Midbrain (tissue), 1 donor: ENCODE measurements around the gene CPNE4.
A peak's percentile ranks its signal among the peaks of the same experiment; 100 is the strongest.

Experiments
- DNase-seq: peaks from one replicate; lab custom pipeline; 2025; lab: John Stamatoyannopoulos, UW

Gene CPNE4

GRCh38 chr3:131796558-131797198 lies 238.1 kb downstream of the CPNE4 start:
- DNase-seq, result no peak

DNA sequence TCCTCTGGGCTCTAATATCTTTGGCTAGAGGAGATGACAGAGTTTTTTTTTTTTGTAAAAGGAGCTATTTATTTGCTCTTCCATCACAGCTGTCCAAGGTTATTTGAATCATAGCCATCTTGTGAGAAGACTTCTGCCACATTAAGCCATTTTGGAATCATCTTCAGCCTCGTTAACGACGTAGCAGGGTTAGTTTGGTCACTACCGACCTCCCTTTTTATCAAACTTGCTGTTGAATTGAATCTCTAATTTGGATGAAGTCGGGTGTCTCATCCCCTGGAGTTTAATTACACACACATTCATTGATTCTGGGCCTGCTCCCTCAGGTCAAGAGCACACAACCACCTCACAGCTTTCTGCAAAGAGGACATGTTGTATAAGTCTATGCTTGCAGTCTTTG lies 238.7 kb downstream of the CPNE4 start:
- DNase-seq, result no peak

DNA sequence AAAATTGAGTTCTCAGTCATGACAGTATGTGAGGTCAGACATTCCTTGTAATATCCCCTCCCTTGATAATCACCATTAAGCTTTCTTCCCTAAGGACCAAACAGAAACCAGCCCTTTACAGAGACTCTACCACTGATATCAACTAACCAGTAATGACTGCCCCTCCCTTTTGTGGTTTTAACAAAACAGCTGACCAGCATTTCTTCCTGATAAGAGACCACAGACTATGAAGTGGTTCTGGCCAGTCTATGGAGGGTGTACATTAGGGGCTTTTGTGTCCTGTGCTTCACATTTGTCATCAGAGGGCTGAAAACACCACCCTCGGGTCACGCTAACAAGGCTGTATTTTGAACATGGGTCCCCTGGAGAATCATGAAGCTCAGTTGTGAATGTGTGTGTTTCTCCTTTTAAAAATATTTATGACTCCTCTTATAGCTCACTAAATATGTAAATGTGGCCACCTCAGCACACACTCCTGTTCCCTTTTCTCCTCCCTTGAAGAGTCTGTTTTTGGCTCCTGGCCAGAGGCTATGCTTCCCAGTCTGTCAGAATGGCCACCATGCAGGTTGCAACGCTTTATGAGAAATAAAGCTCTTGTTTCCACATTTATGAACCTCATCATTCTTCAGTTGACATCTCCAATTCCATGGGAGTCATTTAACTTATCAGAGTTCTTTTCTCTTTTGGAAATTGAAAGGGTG lies 239.3 kb downstream of the CPNE4 start:
- no peak for DNase-seq

DNA sequence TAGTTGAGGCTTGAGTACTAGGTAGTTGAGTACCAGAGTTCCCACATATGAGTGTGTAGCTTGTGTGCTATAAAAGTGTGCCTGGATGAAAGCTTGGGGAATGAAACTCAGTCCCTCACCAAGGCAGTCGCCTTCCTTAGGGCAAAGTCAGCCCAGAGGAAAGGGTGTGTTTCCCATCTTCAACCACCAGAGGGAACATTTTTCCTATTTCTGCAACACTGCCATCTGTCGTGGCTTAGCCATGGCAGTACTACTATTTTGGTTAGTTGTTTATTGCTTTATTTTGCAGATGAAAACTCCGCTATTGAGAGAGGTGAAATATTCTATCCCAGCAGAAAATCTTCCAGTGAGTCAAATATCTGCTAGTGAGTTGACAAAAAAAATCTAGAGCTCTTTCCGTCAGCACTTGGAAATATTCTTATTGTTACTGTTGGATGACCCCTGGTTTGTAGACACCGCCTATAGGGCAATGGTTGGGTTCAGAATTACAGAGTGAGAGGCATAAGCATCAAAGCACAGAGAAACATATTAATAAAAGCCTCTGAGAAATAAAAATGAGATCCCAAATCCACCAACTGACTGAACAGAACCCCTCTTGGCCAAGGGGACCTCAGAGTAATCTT lies 239.9 kb downstream of the CPNE4 start:
- DNase-seq, result peak; percentile 35

DNA sequence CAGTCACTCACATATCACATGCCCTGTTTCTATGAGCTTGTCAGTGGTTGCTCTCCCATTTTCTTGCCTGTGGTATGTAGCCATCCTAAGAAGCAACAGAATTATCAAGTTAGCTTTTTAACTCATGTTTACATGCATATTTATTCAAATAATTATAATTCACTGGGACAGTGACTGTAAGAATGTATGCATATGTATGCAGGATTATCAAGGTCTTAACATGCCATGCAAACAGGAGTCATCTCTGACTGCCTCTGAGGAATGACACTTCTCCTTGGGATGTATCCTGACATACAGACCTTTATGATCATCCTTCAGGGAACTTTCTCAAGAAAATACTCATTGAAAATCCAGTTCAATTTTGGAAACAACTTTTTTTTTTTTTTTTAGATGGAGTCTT lies 240.9 kb downstream of the CPNE4 start:
- DNase-seq, result no peak

GRCh38 chr3:131789188-131789587 lies 245.6 kb downstream of the CPNE4 start:
- no peak for DNase-seq

DNA sequence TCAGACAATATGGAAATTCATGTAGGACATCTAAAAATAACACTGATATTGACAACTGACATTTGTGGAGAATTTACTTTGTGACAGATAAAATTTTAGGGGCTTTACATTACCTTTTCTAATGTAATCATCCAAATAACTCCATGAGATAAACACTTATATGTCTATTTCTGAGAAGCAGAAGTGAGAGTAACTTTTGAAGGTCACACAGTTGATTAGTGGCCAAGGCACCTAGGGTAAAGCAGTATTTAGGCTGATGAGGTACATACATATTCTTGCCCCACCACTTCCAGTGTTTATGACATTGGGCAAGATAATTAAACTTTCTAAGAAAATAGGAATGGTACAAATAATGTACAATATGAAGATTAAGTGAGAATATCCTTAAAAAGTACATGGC lies 248.4 kb downstream of the CPNE4 start:
- no peak for DNase-seq

DNA sequence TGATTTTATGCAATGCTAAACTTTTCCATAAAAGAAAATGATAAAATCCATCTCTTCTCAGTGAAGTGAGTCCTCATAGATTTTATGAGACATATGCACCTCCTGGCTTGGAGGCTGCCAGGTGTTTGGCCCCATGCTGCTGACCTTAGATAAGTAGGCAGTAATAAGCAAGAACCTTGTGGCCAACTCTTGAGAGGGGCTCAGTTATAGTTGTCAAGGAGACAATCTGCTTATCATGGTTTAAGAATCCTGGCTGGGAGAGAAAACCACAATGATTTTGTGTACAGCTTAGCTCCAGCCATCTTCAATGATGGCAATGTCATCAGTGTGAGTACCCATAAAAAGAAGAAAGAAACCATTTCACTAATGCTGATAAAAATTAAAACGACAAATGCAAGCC lies 252.1 kb downstream of the CPNE4 start:
- DNase-seq, result no peak

DNA sequence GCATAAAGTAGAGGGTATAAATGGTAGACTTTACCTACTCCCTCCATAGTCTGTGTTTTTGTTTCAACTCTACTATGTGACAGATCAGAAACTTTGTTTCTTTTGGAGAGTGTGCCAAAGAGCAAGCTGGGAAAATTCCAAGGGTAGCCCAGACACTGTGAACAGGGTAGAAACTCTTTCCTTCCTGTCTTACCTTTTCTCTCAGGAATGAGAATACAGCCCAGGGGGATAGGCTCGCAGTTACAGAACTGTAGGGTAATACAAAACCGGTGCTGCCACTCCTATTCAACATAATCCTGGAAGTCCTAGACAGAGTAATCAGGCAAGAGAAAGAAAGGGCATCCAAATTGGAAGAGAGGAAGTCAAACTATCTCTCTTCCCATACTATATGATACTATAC lies 256.3 kb downstream of the CPNE4 start:
- DNase-seq, result no peak

GRCh38 chr3:131775650-131776049 lies 259.2 kb downstream of the CPNE4 start:
- DNase-seq, result no peak

- no peak for DNase-seq
Observed at GRCh38 chr3:131772269-131773026, 262.4 kb downstream of the CPNE4 start.

GRCh38 chr3:131762981-131763564 lies 271.7 kb downstream of the CPNE4 start:
- no peak for DNase-seq

DNA sequence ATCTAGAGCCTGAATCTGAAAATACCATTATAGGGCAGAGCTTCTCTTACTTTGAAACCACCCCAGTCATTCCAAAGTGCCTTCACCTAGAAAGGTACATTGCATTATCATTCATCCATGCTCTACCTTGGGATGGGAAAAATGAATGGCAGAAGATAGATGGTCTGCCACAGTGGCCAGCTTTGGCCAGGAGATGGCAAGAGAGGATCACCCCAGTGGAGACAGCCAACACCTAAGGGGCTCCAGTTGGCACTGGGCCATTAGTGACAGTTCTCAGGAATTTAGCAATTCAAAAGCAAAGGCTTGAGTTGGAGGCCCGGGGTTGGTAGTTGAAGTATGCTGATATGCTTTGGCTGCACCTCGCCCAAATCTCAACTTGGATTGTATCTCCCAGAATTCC lies 278.4 kb downstream of the CPNE4 start:
- DNase-seq, result no peak

DNA sequence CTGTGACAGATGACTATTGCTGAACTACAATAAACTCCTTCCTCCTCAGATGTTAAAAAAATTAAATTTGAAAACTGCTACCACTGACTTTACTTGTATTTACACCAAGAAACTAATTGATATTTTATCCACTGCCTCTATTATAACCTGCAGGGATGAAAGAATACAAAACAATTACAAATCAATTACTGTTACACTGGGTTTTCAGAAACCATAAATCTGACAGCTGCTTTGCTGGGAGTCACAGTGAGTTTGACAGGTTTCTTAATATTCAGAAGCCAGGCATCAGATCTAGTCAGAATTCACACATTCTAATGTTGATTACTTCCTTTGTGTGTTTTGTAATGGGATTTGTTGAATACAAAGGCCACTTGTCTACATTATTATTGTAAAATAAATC lies 279.4 kb downstream of the CPNE4 start:
- DNase-seq, result no peak

DNA sequence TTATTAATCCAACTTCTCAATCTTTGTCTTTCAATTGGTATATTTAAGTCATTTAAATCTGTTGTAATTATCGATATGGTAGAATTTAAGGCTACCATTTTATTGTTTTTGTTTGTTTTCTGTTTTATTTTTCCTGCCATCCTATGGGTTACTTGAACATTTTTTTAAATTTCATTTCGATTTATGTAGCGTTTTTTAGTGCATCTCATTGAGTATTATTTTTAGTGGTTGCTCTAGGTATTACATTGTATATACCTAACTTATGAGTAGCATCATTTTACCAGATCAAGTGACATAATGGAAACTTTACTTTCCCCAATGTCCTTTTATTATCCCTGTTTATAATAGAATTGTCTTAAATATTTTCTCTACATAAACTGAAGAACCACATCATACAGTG lies 284.6 kb downstream of the CPNE4 start:
- DNase-seq, result no peak

GRCh38 chr3:131749826-131750225 lies 285.0 kb downstream of the CPNE4 start:
- no peak for DNase-seq

- no peak for DNase-seq
Observed at GRCh38 chr3:131747466-131747865, 287.3 kb downstream of the CPNE4 start.

- DNase-seq, result no peak
Observed at GRCh38 chr3:131744765-131745164, 290.0 kb downstream of the CPNE4 start.

DNA sequence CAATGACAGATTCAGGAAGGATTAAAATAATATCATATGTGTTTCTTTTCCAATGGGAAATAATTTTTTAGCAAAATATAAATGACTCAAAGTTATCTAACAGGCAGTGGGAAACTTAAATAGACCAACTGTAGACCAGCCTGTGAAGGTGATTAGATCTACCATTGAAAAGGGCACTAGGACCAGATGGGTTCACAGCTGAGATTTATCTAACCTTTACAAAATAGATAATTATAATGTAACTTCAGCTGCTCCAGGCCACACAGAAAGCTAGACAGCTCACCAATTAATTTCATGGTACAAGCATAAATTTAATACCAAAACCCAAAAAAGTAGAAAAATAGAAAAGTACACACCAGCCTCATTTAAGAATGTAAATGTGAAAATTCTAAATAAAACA lies 291.7 kb downstream of the CPNE4 start:
- DNase-seq, result no peak

GRCh38 chr3:131739211-131739610 lies 295.6 kb downstream of the CPNE4 start:
- no peak for DNase-seq

GRCh38 chr3:131738095-131738494 lies 296.7 kb downstream of the CPNE4 start:
- DNase-seq, result no peak

DNA sequence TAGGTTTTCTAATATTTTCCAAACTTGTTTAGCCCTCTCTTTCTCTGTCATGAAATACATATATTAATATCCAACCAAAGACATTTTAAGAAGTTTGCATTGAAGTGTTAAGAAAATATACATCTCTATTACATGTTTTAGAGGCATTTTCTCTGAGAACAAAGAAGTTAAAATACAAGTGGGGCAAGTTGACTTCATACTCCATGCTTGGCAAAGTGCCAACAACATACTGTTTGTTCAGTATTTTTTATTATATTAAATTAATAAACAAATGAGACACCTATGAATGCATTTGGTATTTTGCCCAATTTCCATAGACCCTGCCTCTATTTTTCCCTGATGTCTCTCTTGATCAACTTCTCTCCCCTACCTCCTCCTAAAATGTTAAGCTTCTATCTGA lies 299.3 kb downstream of the CPNE4 start:
- no peak for DNase-seq
